K562 (cell line): ENCODE data around the gene ECI2. TPM values are rescaled to one million over a fixed set of nuclear protein-coding genes. Genes with fewer than 3 reads are reported as not detected.

Experiments used
- ATAC-seq: fragments of 200-7000 bp; cut with Tn5 transposase; 3 replicates; pipeline ENCODE4 v1.9.1; 2020; ENCODE audit warnings: moderate library complexity
- BruUV-seq: library from RNA; stranded (reverse); fragments of 400-500 nt; replicated peaks from 2 replicates; lab custom pipeline; 2021; lab: Mats Ljungman, UMichigan
- CTCF ChIA-PET: fragments of 300-600 bp; formaldehyde crosslinking; extraction: SDS; loops from one replicate; lab custom pipeline; 2021; ENCODE audit warnings: low intra/inter-chr PET ratio; lab: Yijun Ruan, JAX
- POLR2A ChIA-PET: fragments of 300-600, 350-650 bp; sonication (Branson Sonifier 250); formaldehyde crosslinking; extraction: SDS; loops from one replicate; lab custom pipeline; 2021; ENCODE audit warnings: antibody characterized with exemption, inconsistent platforms; lab: Yijun Ruan, JAX
- DNase-seq, 4 experiments: peaks; one replicate each; pipeline versions ENCODE4 v3.0.0 to v3.0.0-alpha.2; 2011 to 2018; ENCODE audit warnings: low spot score in 3 of 4, mixed read lengths in 3 of 4; ENCODE audit errors: extremely low read depth in 1 of 4
- FAIRE-seq: peaks from 2 replicates; lab custom pipeline; 2011; peaks lifted over from hg19 to GRCh38; lab: Jason Lieb, UNC
- H2AFZ ChIP-seq: 2 replicates; pipeline ENCODE4 v1.6.0; 2011; ENCODE audit warnings: low read depth, low read length, control low read depth, inconsistent platforms
- H3K27ac ChIP-seq: fragments of 200-600 bp; 3 replicates; pipeline ENCODE4 v1.8.0; 2011; ENCODE audit warnings: low read depth, mild to moderate bottlenecking, control low read depth, inconsistent platforms, low read length, moderate library complexity, mixed read lengths; ENCODE audit errors: extremely low read depth
- H3K27me3 ChIP-seq, 2 experiments: fragments of 300-600 bp in 1 of 2; 2 replicates in 1 of 2; 3 replicates in 1 of 2; pipeline versions ENCODE4 v1.6.0 to v1.8.0; 2011; ENCODE audit warnings: inconsistent platforms in 2 of 2, low read length in 2 of 2, mild to moderate bottlenecking in 1 of 2, mixed read lengths in 1 of 2, moderate library complexity in 1 of 2; ENCODE audit not compliant: control insufficient read depth in 2 of 2, insufficient read depth in 2 of 2
- H3K36me3 ChIP-seq: fragments of 300-600 bp; 3 replicates; pipeline ENCODE4 v1.8.0; 2011; ENCODE audit warnings: mild to moderate bottlenecking, low read length, inconsistent platforms; ENCODE audit not compliant: control insufficient read depth, insufficient read depth
- H3K4me1 ChIP-seq, 2 experiments: fragments of 200-600 bp in 1 of 2; replicated peaks in 1 of 2; 2 replicates in 1 of 2; 3 replicates in 1 of 2; pipeline versions ENCODE4 v1.5.1 to v1.8.0; 2011; ENCODE audit warnings: inconsistent platforms in 2 of 2, low read length in 2 of 2, mild to moderate bottlenecking in 1 of 2, mixed read lengths in 1 of 2, moderate library complexity in 1 of 2; ENCODE audit not compliant: control insufficient read depth in 2 of 2, insufficient read depth in 2 of 2
- H3K4me2 ChIP-seq: 2 replicates; pipeline ENCODE4 v1.6.1; 2011; ENCODE audit warnings: low read length, control low read depth, inconsistent platforms, mixed read lengths; ENCODE audit not compliant: insufficient read depth
- H3K4me3 ChIP-seq: fragments of 200-600 bp; sonication (generic), shearing (Covaris generic); 2 replicates; pipeline ENCODE4 v1.5.1; 2016; ENCODE audit warnings: control low read depth, inconsistent platforms
- H3K79me2 ChIP-seq: fragments of 200-600 bp; 3 replicates; pipeline ENCODE4 v1.8.0; 2011; ENCODE audit warnings: low read length, inconsistent platforms; ENCODE audit not compliant: control insufficient read depth, insufficient read depth
- H3K9ac ChIP-seq, 2 experiments: 2 replicates each; pipeline versions ENCODE4 v1.6.0 to v1.6.1; 2011; ENCODE audit warnings: low read depth in 2 of 2, low read length in 2 of 2, control low read depth in 1 of 2, inconsistent platforms in 1 of 2, mild to moderate bottlenecking in 1 of 2, mixed read lengths in 1 of 2; ENCODE audit not compliant: insufficient read depth in 1 of 2
- H3K9me1 ChIP-seq: one replicate; pipeline ENCODE4 v1.6.0; 2011; ENCODE audit warnings: inconsistent platforms, mild to moderate bottlenecking, low read length, moderate library complexity; ENCODE audit not compliant: control insufficient read depth, insufficient read depth
- H3K9me3 ChIP-seq: replicated peaks from 2 replicates; pipeline ENCODE4 v1.5.1; 2011; ENCODE audit warnings: low read depth, low read length, inconsistent platforms; ENCODE audit not compliant: control insufficient read depth, insufficient read depth
- H4K20me1 ChIP-seq: replicated peaks from 2 replicates; pipeline ENCODE4 v1.6.1; 2011; ENCODE audit warnings: low read length, inconsistent platforms, mixed read lengths; ENCODE audit not compliant: control insufficient read depth, insufficient read depth
- CTCF ChIP-seq, 3 experiments: IDR thresholded peaks in 2 of 3; conservative IDR thresholded peaks in 1 of 3; 2 replicates each; pipeline ENCODE4 v1.5.1; 2011 to 2012; ENCODE audit warnings: low read length in 3 of 3, mild to moderate bottlenecking in 3 of 3, control low read depth in 2 of 3, improper control_type of control experiment in 1 of 3, inconsistent platforms in 1 of 3, low read depth in 1 of 3, mixed read lengths in 1 of 3, moderate library complexity in 1 of 3; ENCODE audit not compliant: insufficient read depth in 2 of 3
- HDAC1 ChIP-seq, 2 experiments: fragments of 450-650 bp; IDR thresholded peaks; 2 replicates each; pipeline ENCODE4 v1.6.1; 2016 to 2017; ENCODE audit warnings: inconsistent platforms in 1 of 2, mild to moderate bottlenecking in 1 of 2, moderate library complexity in 1 of 2
- RAD21 ChIP-seq, 2 experiments: fragments of 250-450 bp in 1 of 2; fragments of 450-650 bp in 1 of 2; sonication (Bioruptor Pico) in 1 of 2; formaldehyde crosslinking in 1 of 2; IDR thresholded peaks in 1 of 2; conservative IDR thresholded peaks in 1 of 2; 2 replicates each; pipeline versions ENCODE4 v1.4.0 to v1.8.0; 2020 to 2022; ENCODE audit warnings: mild to moderate bottlenecking in 2 of 2, moderate library complexity in 1 of 2
- ZNF175 ChIP-seq: fragments of 200-800 bp; sonication (Bioruptor generic); IDR thresholded peaks from 2 replicates; pipeline ENCODE4 v1.6.1; 2016; ENCODE audit warnings: low read depth, mild to moderate bottlenecking, missing genetic modification characterization, missing compliant biosample characterization
- WGBS: fragments of 100-300 bp; shearing (Covaris generic); methylation state at CpG from one replicate; pipeline ENCODE4 v1.1.6; 2016; ENCODE audit warnings: low coverage, mixed read lengths; ENCODE audit not compliant: insufficient coverage; ENCODE audit errors: missing lambda C conversion rate; 5-methylcytosine and 5-hydroxymethylcytosine counted together
- in situ Hi-C: fragments of 300-500 bp; cut with MboI; formaldehyde crosslinking; loops from 4 replicates; pipeline ENCODE4 v1.15.0; 2018; ENCODE audit warnings: inconsistent platforms, mixed read lengths
- intact Hi-C: fragments of 100-400 bp; cut with micrococcal nuclease; formaldehyde crosslinking; loops from 2 replicates; pipeline ENCODE4 v1.14.2; 2022
- polyA plus RNA-seq, 8 experiments: library from polyadenylated mRNA; depleted of rRNA in 4 of 8; stranded (reverse) in 5 of 8; unstranded in 3 of 8; fragments of >200 nt; fragmentation: Nextera tagmentation in 2 of 8; fragmentation: Illumina TruSeq in 1 of 8; extraction: Ambion mirVana in 2 of 8; extraction: Trizol in 1 of 8; gene quantifications; 2 replicates each; pipeline versions ENCODE4 v1.2.1 to v1.2.3, GENCODE V29; 2011 to 2014; ENCODE audit warnings: inconsistent platforms in 1 of 8, missing spikeins in 1 of 8
- total RNA-seq, 7 experiments: library from RNA; depleted of rRNA in 6 of 7; stranded (reverse); fragments of >200 nt in 6 of 7; fragmentation: Illumina TruSeq in 2 of 7; extraction: Trizol in 2 of 7; gene quantifications; 2 replicates each; pipeline versions ENCODE4 v1.2.1 to v1.2.3, GENCODE V29; 2011 to 2021; ENCODE audit warnings: low replicate concordance in 1 of 7
- TF ChIP-seq, protein P1 (sequence below), 2 experiments: fragments of 450-650 bp; formaldehyde crosslinking in 1 of 2; IDR thresholded peaks; 2 replicates each; pipeline versions ENCODE4 v1.4.0 to v1.6.1; 2014 to 2020; ENCODE audit warnings: mild to moderate bottlenecking in 2 of 2, borderline replicate concordance in 1 of 2, low read depth in 1 of 2

The ECI2 gene
- total and polyA plus RNA-seq, 9 of the 15 experiments (the other 6 are each of a cell fraction or from before 2014, with no cell fraction given): 80.7 to 377 (median 142) TPM

- in situ Hi-C loops (no loop called here), intact Hi-C loops (loop anchor here (1.0 kb wide), 1 partner anchor 48 kb away; no protein-coding TSS in a partner anchor)
- Histone ChIP-seq H3K9ac (no peak overlapping the region), H3K9me3 (no peaks in the 10 kb centered on the region; the same call in 1 of the 2 replicates), H3K36me3 (no peaks in the 10 kb centered on the region), H3K27me3 (peaks cover 25 to 63% of the 10 kb centered on the region in 2 experiments), H4K20me1 (no peaks in the 10 kb centered on the region), H3K27ac (no peak overlapping the region), H3K9me1 (no peaks in the 10 kb centered on the region), H2AFZ (no peak overlapping the region), H3K79me2 (no peaks in the 10 kb centered on the region), H3K4me2 (no peak overlapping the region), H3K4me1 (no peaks in the 10 kb centered on the region), H3K4me3 (no peak overlapping the region)
- no TSS peak for BruUV-seq
- no peak for TF ChIP-seq ZNF175 (CRISPR knock-in tag)
- peak in 1 of 2 experiments; percentile 44; a peak in 2 of 4 replicates for TF ChIP-seq RAD21 (CRISPR knock-in tag; conservative IDR thresholded peaks at IDR 0.05 in 1 of 2, IDR thresholded peaks at IDR 0.05 in 1 of 2)
- TF ChIP-seq CTCF (IDR thresholded peaks at IDR 0.05 in 2 of 3, conservative IDR thresholded peaks at IDR 0.05 in 1 of 3; ENCODE audit: insufficient read depth in 2 of 3, low read depth in 1 of 3, low read length in 3 of 3): peak in 2 of 3 experiments; percentile 49 to 61; a peak in 4 of 6 replicates
- no peak for TF ChIP-seq HDAC1 (IDR thresholded peaks at IDR 0.05)
- TF ChIP-seq, protein P1, sequence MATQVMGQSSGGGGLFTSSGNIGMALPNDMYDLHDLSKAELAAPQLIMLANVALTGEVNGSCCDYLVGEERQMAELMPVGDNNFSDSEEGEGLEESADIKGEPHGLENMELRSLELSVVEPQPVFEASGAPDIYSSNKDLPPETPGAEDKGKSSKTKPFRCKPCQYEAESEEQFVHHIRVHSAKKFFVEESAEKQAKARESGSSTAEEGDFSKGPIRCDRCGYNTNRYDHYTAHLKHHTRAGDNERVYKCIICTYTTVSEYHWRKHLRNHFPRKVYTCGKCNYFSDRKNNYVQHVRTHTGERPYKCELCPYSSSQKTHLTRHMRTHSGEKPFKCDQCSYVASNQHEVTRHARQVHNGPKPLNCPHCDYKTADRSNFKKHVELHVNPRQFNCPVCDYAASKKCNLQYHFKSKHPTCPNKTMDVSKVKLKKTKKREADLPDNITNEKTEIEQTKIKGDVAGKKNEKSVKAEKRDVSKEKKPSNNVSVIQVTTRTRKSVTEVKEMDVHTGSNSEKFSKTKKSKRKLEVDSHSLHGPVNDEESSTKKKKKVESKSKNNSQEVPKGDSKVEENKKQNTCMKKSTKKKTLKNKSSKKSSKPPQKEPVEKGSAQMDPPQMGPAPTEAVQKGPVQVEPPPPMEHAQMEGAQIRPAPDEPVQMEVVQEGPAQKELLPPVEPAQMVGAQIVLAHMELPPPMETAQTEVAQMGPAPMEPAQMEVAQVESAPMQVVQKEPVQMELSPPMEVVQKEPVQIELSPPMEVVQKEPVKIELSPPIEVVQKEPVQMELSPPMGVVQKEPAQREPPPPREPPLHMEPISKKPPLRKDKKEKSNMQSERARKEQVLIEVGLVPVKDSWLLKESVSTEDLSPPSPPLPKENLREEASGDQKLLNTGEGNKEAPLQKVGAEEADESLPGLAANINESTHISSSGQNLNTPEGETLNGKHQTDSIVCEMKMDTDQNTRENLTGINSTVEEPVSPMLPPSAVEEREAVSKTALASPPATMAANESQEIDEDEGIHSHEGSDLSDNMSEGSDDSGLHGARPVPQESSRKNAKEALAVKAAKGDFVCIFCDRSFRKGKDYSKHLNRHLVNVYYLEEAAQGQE (IDR thresholded peaks at IDR 0.05; ENCODE audit: borderline replicate concordance): peak; percentile 13; the same call in 1 of the 2 replicates
- TF ChIP-seq, protein P1 (CRISPR knock-in tag; IDR thresholded peaks at IDR 0.05; ENCODE audit: low read depth): no peak
- POLR2A ChIA-PET: interaction anchor here (0.7 to 1.7 kb wide), 2 partner anchors 11 to 15 kb away, joined by 3 to 6 read pairs; no protein-coding TSS in a partner anchor
- CTCF ChIA-PET: interaction anchor here (0.5 kb wide), 1 partner anchor 503 kb away, joined by 3 read pairs; no protein-coding TSS in a partner anchor
- DNase-seq: peak in 2 of 4 experiments; percentile 27 to 42
- WGBS: 8% methylated on average over 1 of the region's 1 CpG
- FAIRE-seq: peak; percentile 74
- no peak for ATAC-seq
These were observed 27.0 kb upstream of the ECI2 start for GRCh38 chr6:4162370-4162769.
